Measurements from ENCODE around the gene WIPF1. TPM values are rescaled to one million over a fixed set of nuclear protein-coding genes. Genes with fewer than 3 reads are reported as not detected.

WIPF1 gene
- 100 to 1,000 TPM in 2 of 3 donors, 10 to 100 TPM in 1; 93.7 to 252 (median 131) TPM for polyA plus RNA-seq

DNA sequence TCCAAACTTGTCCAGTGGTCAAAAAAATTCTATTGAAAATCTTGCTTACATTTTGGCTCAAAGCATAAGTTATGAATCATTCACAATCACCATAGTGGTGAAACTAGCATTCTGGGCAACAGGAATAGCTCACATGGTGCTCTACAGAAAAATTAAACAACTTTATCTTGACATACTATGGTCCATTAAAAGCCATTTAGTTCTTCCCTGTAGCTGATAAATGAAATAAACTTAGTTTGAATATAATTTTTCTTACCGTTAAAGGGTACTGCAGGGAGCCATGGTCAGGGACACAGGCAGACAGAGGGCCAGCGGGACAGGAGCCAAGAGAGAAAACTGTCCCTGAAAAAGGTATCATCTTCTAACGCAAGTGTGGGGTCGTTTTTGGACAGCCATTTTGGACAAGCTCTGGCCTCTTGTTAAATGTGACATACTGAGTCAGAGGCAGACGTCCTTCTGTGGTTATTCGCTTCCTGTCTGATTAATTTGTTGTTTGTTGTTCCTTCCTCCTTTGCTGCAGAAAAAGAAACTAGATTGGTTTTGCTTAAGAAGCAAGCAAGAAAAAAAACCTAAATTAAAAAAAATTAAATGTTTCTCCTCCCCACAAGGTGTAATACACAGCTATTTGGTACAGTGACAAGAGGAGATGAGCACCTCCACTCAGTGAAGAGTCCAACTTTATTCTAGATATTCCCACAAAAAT, at the start of gene WIPF1:
TSS of gene WIPF1 (minus strand) at position 460 of the 703 bp plus-strand sequence. CDS start 12,231 bp downstream, outside the sequence.
- DNase-seq: peak; percentile 87 to 90 (median 88)
- H3K4me3 Mint-ChIP-seq: peak within 1 kb of the TSS; percentile 89 to 99 (median 94)
- peaks cover 19 to 45% (median 41%) of the 10 kb centered on the region in 3 donors for H3K27me3 Mint-ChIP-seq (ENCODE audit: low read depth in 3 of 3)
- H3K27ac Mint-ChIP-seq: peak within 1 kb of the TSS; percentile 91 to 99 (median 98)
- peaks cover 65 to 77% of the 10 kb centered on the region in 2 donors for H3K4me1 Mint-ChIP-seq
- no peaks in the 10 kb centered on the region for H3K9me3 Mint-ChIP-seq
- peaks cover 10 to 25% (median 18%) of the 10 kb centered on the region in 3 donors for H3K36me3 Mint-ChIP-seq

DNA sequence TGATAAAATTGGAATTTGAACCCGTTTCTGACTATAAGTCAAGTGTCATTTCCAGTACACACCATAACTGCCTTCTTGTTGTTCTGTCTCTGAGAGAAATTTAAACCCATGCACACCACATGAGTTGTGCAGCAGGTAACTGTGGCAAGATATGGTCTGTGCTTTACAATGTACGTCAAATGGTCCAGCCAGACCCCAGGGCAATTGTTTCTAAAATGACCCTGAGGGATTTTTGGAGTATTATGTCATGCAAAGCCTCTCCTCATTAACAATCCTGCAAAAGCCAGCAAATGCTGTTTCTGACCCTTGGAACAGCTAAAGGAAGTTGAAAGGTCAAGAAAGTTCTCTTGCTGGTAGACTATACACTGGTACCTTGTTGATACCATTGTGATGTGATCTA, 47.7 kb upstream of the WIPF1 start:
- Mint-ChIP-seq H3K27me3 (ENCODE audit: low read depth in 3 of 3) (no peaks in the 10 kb centered on the region), H3K27ac (no peak overlapping the region), H3K9me3 (no peaks in the 10 kb centered on the region), H3K4me1 (peaks cover 0 to 3% of the 10 kb centered on the region in 2 donors), H3K4me3 (no peak overlapping the region), H3K36me3 (peaks cover 4 to 7% (median 5%) of the 10 kb centered on the region in 3 donors)
- no peak for DNase-seq

GRCh38 chr2:174644406-174644805, 46.8 kb upstream of the WIPF1 start:
- Mint-ChIP-seq H3K27me3 (ENCODE audit: low read depth in 3 of 3) (no peaks in the 10 kb centered on the region), H3K27ac (no peak overlapping the region), H3K9me3 (no peaks in the 10 kb centered on the region), H3K36me3 (peaks cover 4 to 7% (median 5%) of the 10 kb centered on the region in 3 donors), H3K4me1 (peaks cover 0 to under 1% of the 10 kb centered on the region in 2 donors), H3K4me3 (no peak overlapping the region)
- DNase-seq: no peak

DNA sequence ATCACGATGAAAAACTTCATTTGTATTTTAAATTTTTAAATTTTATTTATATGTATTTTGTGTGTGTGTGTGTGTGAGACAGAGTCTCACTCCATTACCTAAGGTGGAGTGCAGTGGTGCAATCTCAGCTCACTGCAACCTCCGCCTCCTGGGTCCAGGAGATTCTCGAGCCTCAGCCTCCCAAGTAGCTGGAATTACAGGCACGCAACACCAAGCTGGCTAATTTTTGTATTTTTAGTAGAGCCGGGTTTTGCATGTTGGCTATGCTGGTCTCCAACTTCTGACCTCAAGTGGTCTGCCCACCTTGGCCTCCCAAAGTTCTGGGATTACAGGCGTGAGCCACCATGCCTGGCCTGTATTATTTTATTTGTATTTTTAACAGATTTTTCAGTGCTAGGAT, 45.8 kb upstream of the WIPF1 start:
- H3K27ac Mint-ChIP-seq: no peak overlapping the region
- H3K36me3 Mint-ChIP-seq: peaks cover 4 to 7% (median 5%) of the 10 kb centered on the region in 3 donors
- no peaks in the 10 kb centered on the region for H3K4me1 Mint-ChIP-seq
- DNase-seq: no peak
- H3K9me3 Mint-ChIP-seq: no peaks in the 10 kb centered on the region
- no peaks in the 10 kb centered on the region for H3K27me3 Mint-ChIP-seq (ENCODE audit: low read depth in 3 of 3)
- no peak overlapping the region for H3K4me3 Mint-ChIP-seq

- DNase-seq: no peak
- Mint-ChIP-seq H3K27me3 (ENCODE audit: low read depth in 3 of 3) (no peaks in the 10 kb centered on the region), H3K27ac (peak overlapping the region in 1 of 6 donors; percentile 3), H3K4me3 (no peak overlapping the region), H3K36me3 (peaks cover 0 to 5% (median 0%) of the 10 kb centered on the region in 3 donors), H3K9me3 (no peaks in the 10 kb centered on the region), H3K4me1 (peaks cover 5 to 9% of the 10 kb centered on the region in 2 donors)
These were observed 43.6 kb upstream of the WIPF1 start for GRCh38 chr2:174641168-174641567.

DNA sequence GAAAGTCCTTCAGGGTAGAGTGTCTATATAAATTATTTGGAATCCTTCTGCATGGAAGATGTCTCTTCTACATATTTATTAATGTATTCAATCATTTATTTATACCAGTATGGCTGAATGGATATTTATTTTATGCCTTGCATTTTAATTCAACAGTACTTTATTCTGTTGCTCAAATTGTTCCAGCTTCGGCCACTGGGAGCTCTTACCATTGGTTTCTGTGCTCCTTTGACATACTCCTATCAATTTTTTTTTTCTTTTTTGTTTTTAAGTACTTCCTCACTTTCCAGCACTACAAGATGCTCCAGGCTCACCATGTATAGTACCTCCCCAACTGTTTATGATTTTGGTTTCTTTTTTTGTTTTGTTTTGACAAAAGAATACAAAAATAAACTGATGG, 39.4 kb upstream of the WIPF1 start:
- H3K4me3 Mint-ChIP-seq: no peak overlapping the region
- DNase-seq: no peak
- H3K27ac Mint-ChIP-seq: peak overlapping the region in 5 of 6 donors; percentile 30 to 77 (median 47)
- H3K9me3 Mint-ChIP-seq: no peaks in the 10 kb centered on the region
- peaks cover 44 to 51% of the 10 kb centered on the region in 2 donors for H3K4me1 Mint-ChIP-seq
- H3K36me3 Mint-ChIP-seq: peaks cover 0 to 2% (median 0%) of the 10 kb centered on the region in 3 donors
- H3K27me3 Mint-ChIP-seq (ENCODE audit: low read depth in 3 of 3): peaks cover 0 to 6% (median 0%) of the 10 kb centered on the region in 3 donors

- Mint-ChIP-seq H3K9me3 (no peaks in the 10 kb centered on the region), H3K4me3 (peak overlapping the region in 3 of 5 donors; percentile 36 to 99 (median 91)), H3K27me3 (ENCODE audit: low read depth in 3 of 3) (peaks cover 0 to 6% (median 0%) of the 10 kb centered on the region in 3 donors), H3K27ac (peak overlapping the region; percentile 95 to 99 (median 97)), H3K4me1 (peaks cover 55 to 62% of the 10 kb centered on the region in 2 donors), H3K36me3 (peaks cover 0 to 6% (median 4%) of the 10 kb centered on the region in 3 donors)
- no peak for DNase-seq
These were observed 38.3 kb upstream of the WIPF1 start for GRCh38 chr2:174635776-174636404.

GRCh38 chr2:174635015-174635593, 37.5 kb upstream of the WIPF1 start:
- peak in 2 of 3 donors; percentile 48 to 52 for DNase-seq

GRCh38 chr2:174634130-174635014, 36.8 kb upstream of the WIPF1 start:
- Mint-ChIP-seq H3K4me3 (peak overlapping the region; percentile 88 to 99 (median 91)), H3K27ac (peak overlapping the region; percentile 95 to 99 (median 97)), H3K4me1 (peaks cover 69 to 77% of the 10 kb centered on the region in 2 donors), H3K27me3 (ENCODE audit: low read depth in 3 of 3) (peaks cover 0 to 6% (median under 1%) of the 10 kb centered on the region in 3 donors), H3K9me3 (no peaks in the 10 kb centered on the region), H3K36me3 (peaks cover 3 to 10% (median 6%) of the 10 kb centered on the region in 3 donors)
- peak; percentile 56 to 63 (median 59) for DNase-seq

More at GRCh38 chr2:174635015-174635593, 37.5 kb upstream of the WIPF1 start:
- H3K27ac Mint-ChIP-seq: peak overlapping the region; percentile 95 to 99 (median 97)
- H3K27me3 Mint-ChIP-seq (ENCODE audit: low read depth in 3 of 3): peaks cover 0 to 6% (median 0%) of the 10 kb centered on the region in 3 donors
- peak overlapping the region; percentile 88 to 99 (median 91) for H3K4me3 Mint-ChIP-seq
- peaks cover 3 to 10% (median 6%) of the 10 kb centered on the region in 3 donors for H3K36me3 Mint-ChIP-seq
- H3K9me3 Mint-ChIP-seq: no peaks in the 10 kb centered on the region
- peaks cover 62 to 70% of the 10 kb centered on the region in 2 donors for H3K4me1 Mint-ChIP-seq

DNA sequence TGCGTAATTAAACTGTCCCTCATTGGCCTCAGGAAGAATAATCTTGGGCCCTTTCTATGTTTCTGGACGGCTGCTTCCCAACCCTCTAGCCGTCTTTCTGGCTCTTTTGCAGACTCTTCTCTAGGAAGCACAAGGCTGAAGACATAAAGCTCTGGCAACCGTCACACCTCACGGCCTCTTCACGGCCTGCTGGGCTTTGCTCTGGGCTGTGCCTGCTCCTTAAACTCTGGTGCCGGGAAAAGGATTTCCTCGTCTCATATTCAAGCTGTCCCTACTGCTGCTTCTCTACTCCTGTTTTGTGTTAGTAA, 36.0 kb upstream of the WIPF1 start:
- Mint-ChIP-seq H3K4me3 (peak overlapping the region; percentile 88 to 99 (median 91)), H3K27ac (peak overlapping the region; percentile 95 to 99 (median 97)), H3K9me3 (no peaks in the 10 kb centered on the region), H3K27me3 (ENCODE audit: low read depth in 3 of 3) (peaks cover 0 to 6% (median 2%) of the 10 kb centered on the region in 3 donors), H3K36me3 (peaks cover 4 to 12% (median 8%) of the 10 kb centered on the region in 3 donors), H3K4me1 (peaks cover 72 to 84% of the 10 kb centered on the region in 2 donors)
- no peak for DNase-seq

GRCh38 chr2:174632841-174633622, 35.4 kb upstream of the WIPF1 start:
- H3K9me3 Mint-ChIP-seq: no peaks in the 10 kb centered on the region
- peaks cover 75 to 88% of the 10 kb centered on the region in 2 donors for H3K4me1 Mint-ChIP-seq
- peak overlapping the region; percentile 95 to 99 (median 97) for H3K27ac Mint-ChIP-seq
- peaks cover 0 to 6% (median 2%) of the 10 kb centered on the region in 3 donors for H3K27me3 Mint-ChIP-seq (ENCODE audit: low read depth in 3 of 3)
- peaks cover 8 to 17% (median 11%) of the 10 kb centered on the region in 3 donors for H3K36me3 Mint-ChIP-seq
- DNase-seq: peak; percentile 42 to 44 (median 43)
- H3K4me3 Mint-ChIP-seq: peak overlapping the region; percentile 88 to 99 (median 91)
